Raji (cell line): Measurements from ENCODE around the gene CLDN16.

Source experiments
- POLR2A ChIP-seq: IDR thresholded peaks from 2 replicates; pipeline ENCODE4 v1.6.1; 2011; ENCODE audit warnings: low read depth, low read length, control low read depth; ENCODE audit not compliant: insufficient read depth

Gene CLDN16

DNA sequence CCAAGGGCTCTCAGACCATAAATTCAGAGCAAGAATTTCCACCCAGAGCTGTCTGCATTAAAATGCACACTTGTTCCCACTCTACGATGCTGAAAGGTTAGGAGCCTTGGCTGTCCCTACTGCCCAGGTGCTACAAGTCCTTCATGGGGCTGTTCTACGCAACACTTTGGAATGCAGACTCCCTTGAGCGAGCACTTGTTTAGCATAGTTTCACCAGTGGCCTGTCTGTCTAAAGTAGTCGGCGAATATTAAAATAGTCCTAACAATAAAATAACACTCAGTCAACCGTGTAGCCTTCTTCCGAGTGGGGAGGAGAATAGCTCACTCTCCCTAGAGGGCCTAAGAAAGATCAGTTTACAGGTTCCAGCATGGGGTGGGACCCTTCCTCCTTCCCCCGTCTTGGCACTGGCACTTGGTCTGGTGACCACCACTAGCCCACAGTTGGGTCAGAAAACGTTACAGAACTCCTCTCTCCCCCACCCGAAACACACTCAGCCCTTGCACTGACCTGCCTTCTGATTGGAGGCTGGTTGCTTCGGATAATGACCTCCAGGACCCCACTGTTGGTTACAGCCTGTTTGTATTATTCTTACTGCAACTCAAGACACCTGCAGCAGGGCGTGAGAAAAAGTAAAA is at the start of gene CLDN16:
TSS of gene CLDN16 (plus strand) at position 586 of the 636 bp plus-strand sequence. CDS start 167 bp downstream, outside the sequence.
- no peak for TF ChIP-seq POLR2A

GRCh38 chr3:190338717-190339116 is 49.2 kb upstream of the CLDN16 start:
- TF ChIP-seq POLR2A: no peak

- no peak for TF ChIP-seq POLR2A
Observed at GRCh38 chr3:190339130-190339529, 48.8 kb upstream of the CLDN16 start.

DNA sequence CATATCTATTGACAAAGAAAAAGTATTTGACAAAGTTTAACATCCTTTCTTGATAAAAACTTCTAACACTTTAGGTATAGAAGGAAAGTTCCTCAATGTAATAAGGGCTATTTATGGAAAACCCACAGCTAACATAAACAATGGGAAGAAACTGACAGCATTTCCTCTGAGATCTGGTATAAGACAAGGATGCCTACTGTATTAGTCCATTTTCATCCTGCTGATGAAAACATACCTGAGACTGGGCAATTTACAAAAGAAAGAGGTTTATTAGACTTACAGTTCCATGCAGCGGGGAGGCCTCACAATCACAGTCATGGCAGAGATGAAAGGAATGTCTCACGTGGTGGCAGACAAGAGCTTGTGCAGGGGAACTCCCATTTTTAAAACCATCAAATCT is 47.9 kb upstream of the CLDN16 start:
- TF ChIP-seq POLR2A: no peak

GRCh38 chr3:190345027-190345821 is 42.7 kb upstream of the CLDN16 start:
- no peak for TF ChIP-seq POLR2A

GRCh38 chr3:190345878-190346277 is 42.1 kb upstream of the CLDN16 start:
- no peak for TF ChIP-seq POLR2A

- TF ChIP-seq POLR2A: no peak
Observed at GRCh38 chr3:190346541-190346940, 41.4 kb upstream of the CLDN16 start.

GRCh38 chr3:190352861-190353457 is 35.0 kb upstream of the CLDN16 start:
- no peak for TF ChIP-seq POLR2A

- no peak for TF ChIP-seq POLR2A
Observed at GRCh38 chr3:190356246-190356645, 31.7 kb upstream of the CLDN16 start.

DNA sequence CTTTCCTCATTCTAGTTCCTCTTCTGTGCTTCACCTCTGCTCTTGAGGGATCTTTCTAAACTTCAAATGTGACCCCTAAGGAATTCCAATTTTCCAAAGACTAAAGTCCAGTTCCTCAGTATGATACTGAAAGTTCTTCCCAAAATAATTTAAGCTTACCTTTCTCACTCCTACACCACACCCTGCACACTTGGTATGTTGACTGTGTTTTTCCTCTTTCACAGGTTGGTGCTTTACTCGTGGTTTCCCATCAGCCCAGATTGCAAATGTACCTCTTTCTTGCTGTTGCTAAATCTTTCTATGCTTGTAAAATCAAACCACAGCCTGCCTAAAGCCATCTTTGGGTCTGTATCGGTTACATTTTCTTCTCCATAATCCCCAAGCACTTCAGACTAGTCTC is 30.5 kb upstream of the CLDN16 start:
- TF ChIP-seq POLR2A: no peak

- TF ChIP-seq POLR2A: no peak
Observed at GRCh38 chr3:190359813-190360212, 28.1 kb upstream of the CLDN16 start.

DNA sequence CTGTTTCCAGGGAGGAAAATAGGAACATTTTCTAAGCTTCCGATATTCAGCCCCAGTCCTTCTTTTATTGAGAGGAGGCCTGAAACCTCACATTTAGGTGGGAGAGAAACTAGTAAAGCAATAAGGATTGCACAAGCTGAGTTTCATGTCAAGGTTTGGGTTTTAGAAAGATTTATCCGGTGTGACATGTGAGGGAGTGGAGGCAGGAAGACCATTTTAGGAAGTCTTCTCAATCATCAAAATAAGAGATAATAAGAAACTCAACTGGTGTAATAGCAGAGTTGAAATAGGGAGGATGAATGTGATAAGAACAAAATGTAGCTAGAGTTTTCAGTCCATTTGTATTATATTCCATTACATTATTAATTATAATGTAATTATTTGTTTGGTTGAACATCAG is 27.7 kb upstream of the CLDN16 start:
- no peak for TF ChIP-seq POLR2A

GRCh38 chr3:190361791-190362190 is 26.2 kb upstream of the CLDN16 start:
- TF ChIP-seq POLR2A: no peak

DNA sequence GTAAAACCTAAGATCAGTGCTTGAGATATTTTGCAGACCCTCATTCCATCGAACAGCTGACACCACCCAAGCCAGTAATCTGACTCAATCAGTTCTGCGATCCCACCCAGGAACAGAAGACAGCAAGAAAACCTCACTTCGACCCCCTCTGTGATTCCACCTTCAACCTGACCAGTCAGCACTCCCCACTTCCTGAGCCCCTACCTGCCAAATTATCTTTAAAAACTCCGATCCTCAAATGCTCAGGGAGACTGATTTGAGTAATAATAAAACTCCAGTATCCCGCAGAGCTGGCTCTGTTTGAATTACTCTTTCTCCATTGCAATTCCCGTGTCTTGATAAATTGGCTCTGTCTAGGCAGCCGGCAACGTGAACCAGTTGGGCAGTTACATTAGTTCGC is 25.7 kb upstream of the CLDN16 start:
- TF ChIP-seq POLR2A: no peak

DNA sequence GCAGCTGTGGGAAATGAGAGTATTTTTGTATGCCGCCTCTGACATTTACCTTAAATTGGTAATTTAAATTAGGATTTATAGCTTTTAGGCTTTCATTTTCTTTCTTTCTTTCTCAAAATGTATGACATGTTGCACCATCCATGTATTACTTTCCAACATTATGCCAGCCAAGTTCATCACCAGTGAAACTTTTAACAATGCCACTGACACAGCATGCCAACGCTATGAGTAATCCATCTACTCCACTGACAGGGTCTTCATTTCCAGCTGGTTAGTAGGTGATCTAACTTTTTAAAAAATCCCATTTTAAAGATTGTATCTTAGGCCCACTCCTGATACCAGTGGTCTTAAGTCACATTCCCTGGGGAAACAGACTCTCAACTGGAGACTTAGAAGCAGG is 21.8 kb upstream of the CLDN16 start:
- TF ChIP-seq POLR2A: no peak

GRCh38 chr3:190368881-190369280 is 19.1 kb upstream of the CLDN16 start:
- TF ChIP-seq POLR2A: no peak
